GM06990 (cell line): ENCODE data around the gene NOX5.

Experiments used
- DNase-seq: peaks from one replicate; pipeline ENCODE4 v3.0.0-alpha.2; 2011; ENCODE audit not compliant: insufficient read length; ENCODE audit errors: extremely low read depth
- H3K27me3 ChIP-seq: replicated peaks from 2 replicates; pipeline ENCODE4 v1.6.0; 2011; ENCODE audit warnings: low read length; ENCODE audit not compliant: control insufficient read depth, insufficient read depth
- H3K36me3 ChIP-seq: 2 replicates; pipeline ENCODE4 v1.5.1; 2011; ENCODE audit warnings: low read length; ENCODE audit not compliant: control insufficient read depth, insufficient read depth
- H3K4me3 ChIP-seq: replicated peaks from 2 replicates; pipeline ENCODE4 v1.5.1; 2011; ENCODE audit warnings: low read depth, mild to moderate bottlenecking, control low read depth, low read length
- TF ChIP-seq, protein P1 (sequence below): IDR thresholded peaks from 2 replicates; pipeline ENCODE4 v1.5.1; 2011; ENCODE audit warnings: low read length, control low read depth, mild to moderate bottlenecking, inconsistent platforms; ENCODE audit not compliant: insufficient read depth, poor library complexity, severe bottlenecking

NOX5 gene

DNA sequence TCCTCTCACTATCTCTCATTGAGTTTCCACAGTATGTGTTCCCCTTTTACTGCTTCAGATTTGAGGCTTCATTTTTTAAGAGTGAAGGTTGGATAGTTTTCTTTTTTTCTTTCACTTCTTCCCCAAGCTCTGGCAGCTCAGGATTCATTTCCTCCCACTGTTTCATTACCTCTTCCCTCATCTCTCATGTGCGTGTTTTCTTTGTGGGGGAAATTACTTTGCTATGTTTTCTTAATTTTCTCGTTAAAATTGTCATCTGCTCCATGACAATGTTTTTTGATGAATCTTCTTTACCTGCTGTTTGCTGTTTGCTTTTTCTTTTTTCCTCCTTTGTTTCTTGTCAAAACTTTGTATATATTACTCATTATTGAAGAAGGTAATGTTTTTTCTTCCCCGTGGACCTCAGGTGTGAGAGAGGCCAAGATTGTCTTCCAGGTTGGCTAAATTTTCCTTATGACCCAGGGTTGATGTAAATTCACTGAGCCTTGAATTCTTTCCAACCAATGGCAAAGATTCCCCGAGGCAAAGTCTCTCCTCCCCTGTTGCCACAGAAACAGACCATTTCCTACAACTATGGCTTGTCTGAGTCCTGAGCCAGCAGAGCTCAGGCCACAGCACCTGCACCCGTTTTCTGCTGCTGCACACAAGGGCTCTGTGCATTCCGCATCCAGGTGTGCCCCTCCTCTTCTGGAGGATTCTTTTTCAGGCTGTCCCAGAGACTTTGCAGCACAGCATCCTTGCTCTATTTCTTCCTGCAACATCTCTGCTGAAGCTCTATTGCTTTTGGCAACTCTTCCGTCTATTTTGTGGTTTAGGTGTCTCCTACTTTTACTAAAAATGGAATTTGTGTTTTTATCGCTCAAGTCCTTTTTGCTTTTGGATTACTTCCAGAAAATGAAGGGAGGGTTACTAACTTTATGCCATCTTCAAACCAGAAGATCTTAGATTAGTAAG is 66.1 kb downstream of the NOX5 start:
- H3K27me3 ChIP-seq: no peaks in the 10 kb centered on the region
- no peak for DNase-seq
- no peaks in the 10 kb centered on the region for H3K36me3 ChIP-seq
- TF ChIP-seq, protein P1, sequence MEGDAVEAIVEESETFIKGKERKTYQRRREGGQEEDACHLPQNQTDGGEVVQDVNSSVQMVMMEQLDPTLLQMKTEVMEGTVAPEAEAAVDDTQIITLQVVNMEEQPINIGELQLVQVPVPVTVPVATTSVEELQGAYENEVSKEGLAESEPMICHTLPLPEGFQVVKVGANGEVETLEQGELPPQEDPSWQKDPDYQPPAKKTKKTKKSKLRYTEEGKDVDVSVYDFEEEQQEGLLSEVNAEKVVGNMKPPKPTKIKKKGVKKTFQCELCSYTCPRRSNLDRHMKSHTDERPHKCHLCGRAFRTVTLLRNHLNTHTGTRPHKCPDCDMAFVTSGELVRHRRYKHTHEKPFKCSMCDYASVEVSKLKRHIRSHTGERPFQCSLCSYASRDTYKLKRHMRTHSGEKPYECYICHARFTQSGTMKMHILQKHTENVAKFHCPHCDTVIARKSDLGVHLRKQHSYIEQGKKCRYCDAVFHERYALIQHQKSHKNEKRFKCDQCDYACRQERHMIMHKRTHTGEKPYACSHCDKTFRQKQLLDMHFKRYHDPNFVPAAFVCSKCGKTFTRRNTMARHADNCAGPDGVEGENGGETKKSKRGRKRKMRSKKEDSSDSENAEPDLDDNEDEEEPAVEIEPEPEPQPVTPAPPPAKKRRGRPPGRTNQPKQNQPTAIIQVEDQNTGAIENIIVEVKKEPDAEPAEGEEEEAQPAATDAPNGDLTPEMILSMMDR: no peak
- no peak overlapping the region for H3K4me3 ChIP-seq

DNA sequence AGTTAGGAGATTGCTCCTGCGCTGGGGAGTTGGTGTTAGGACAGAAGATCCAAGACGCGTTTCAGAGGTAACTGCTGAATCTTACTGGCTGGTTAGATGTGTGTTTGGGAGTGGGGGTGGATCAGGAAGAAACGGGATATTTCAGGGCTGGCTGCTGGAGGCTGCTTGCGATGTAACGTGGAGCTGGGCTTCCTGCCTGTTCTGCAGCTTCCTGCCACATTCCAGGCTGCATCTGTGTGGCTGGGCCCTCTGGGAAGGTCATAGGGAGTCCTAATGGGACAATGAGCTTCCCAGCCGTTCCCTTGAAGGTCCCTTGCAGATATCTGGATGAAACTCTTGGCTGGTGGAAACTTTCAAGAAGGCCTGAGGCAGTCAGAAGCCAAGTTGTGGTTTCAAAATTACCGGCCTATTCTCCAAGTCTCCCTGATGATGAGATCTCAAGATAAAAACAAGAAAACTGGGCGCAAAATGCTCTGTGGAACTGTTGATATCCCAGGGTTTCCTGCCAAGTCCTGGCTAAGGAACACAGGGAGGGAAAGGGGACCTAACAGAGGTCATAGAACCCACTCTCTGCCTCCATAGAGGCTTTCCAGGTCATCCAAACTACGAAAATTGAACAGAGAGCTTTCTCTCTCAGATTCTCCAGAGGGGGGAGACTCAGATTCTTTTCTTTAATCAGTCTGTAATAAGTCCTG is 67.0 kb downstream of the NOX5 start:
- no peaks in the 10 kb centered on the region for H3K27me3 ChIP-seq
- no peak overlapping the region for H3K4me3 ChIP-seq
- TF ChIP-seq, protein P1: no peak
- no peaks in the 10 kb centered on the region for H3K36me3 ChIP-seq
- no peak for DNase-seq

DNA sequence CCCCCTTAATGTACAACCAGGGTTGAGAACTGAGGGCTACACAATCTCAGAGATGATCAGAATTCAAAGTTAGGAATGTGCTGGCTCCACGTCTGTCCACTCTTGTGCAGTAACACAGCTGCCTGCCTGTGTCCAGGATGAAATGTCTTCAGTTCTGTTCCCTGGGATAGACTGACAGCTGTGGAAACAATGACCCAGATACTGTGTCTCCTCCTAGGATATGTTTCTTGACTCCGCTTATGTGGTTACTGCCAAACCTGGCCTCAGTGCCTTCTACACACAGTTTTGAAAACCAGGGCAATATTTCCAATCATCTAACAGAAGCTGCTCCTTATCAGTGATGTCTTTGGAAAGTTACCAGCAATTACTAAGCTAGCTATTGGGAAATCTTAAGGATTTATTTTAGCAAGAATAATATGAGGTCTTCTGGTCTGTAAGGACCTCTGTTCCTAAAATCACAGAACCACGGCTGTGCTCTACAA is 67.6 kb downstream of the NOX5 start:
- DNase-seq: no peak
- no peaks in the 10 kb centered on the region for H3K36me3 ChIP-seq
- H3K27me3 ChIP-seq: no peaks in the 10 kb centered on the region
- no peak overlapping the region for H3K4me3 ChIP-seq
- TF ChIP-seq, protein P1: no peak

DNA sequence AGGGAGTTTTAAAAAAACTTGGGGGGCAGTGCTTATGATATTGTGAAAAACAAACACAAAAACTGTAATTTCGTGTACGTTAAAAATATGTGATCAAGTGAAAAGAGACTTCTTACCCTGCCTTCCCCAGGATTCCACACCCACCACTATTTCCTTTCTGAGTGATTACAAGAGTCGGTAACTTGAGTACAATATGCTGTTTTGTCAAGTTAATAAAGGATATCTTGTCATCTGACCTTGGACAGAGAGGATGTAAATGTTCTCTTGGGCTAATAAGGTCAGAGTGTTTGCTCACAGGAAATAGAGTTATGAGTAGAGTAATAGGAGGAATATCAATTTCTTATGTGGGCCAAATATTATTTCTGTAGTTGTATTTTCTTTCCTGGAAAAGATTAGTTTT is 68.1 kb downstream of the NOX5 start:
- TF ChIP-seq, protein P1: no peak
- H3K27me3 ChIP-seq: no peaks in the 10 kb centered on the region
- no peak for DNase-seq
- H3K36me3 ChIP-seq: no peaks in the 10 kb centered on the region
- H3K4me3 ChIP-seq: no peak overlapping the region

DNA sequence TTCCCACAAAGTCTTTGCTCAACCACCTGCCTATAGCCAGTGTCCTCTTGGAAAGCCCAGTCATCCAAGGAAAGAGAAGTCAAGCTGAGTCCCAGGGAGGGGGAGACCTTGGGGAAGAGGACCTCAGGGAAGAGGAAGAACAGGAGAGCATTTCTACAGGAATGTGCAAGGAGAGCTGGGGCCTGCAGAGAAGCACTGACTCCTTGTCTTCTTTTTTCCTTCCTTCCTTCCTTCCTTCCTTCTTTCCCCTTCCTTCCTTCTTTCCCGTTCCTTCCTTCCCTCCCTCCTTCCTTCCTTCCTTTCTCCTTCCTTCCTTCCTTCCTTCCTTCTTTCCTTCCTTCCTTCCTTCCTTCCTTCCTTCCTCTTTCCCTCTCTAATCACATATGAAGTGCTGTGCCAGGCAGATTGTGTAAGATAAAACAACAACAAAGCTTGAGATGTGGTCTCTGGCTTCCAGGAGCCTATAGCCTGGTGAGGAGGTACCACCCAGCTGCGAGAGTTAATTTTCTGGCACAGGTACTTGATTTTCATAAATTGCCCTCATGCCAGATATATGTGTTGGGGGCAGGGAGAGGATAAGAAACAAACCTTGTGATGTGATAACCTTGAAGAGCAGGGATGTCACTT is 70.0 kb downstream of the NOX5 start:
- DNase-seq: no peak
- Histone ChIP-seq H3K27me3 (no peaks in the 10 kb centered on the region; the same call in 1 of the 2 replicates), H3K36me3 (no peaks in the 10 kb centered on the region), H3K4me3 (no peak overlapping the region)
- TF ChIP-seq, protein P1: no peak
